ELR (cell line): ENCODE measurements around the gene HOXA7.

ENCODE experiments used
- DNase-seq: peaks from one replicate; pipeline ENCODE4 v3.0.0-alpha.2; 2015; ENCODE audit warnings: low read depth

Gene HOXA7

GRCh38 chr7:27159266-27160144 is 3.0 kb upstream of the HOXA7 start:
- no peak for DNase-seq

- DNase-seq, result no peak
Observed at GRCh38 chr7:27158436-27159265, 2.2 kb upstream of the HOXA7 start.

GRCh38 chr7:27157702-27158431 is 1.4 kb upstream of the HOXA7 start:
- DNase-seq, result no peak

GRCh38 chr7:27156916-27157701 is 634 bp upstream of the HOXA7 start:
- no peak for DNase-seq

GRCh38 chr7:27155816-27156507 is 513 bp downstream of the HOXA7 start:
- peak; percentile 58 for DNase-seq

GRCh38 chr7:27154901-27155815 is 1.3 kb downstream of the HOXA7 start:
- no peak for DNase-seq

- DNase-seq, result no peak
Observed at GRCh38 chr7:27154369-27154768, 2.1 kb downstream of the HOXA7 start.

- DNase-seq, result no peak
Observed at GRCh38 chr7:27153526-27153925, 2.9 kb downstream of the HOXA7 start.

GRCh38 chr7:27152816-27153442 is 3.5 kb downstream of the HOXA7 start:
- no peak for DNase-seq

GRCh38 chr7:27151931-27152815 is 4.3 kb downstream of the HOXA7 start, which contains the start of gene HOXA3:
Gene HOXA3 (minus strand): TSS chr7:27152583. CDS start chr7:27110640, 41,943 bp downstream.
- peak; percentile 85 for DNase-seq

- DNase-seq, result peak; percentile 42
Observed at GRCh38 chr7:27151341-27151930, 5.0 kb downstream of the HOXA7 start.

- peak; percentile 88 for DNase-seq
Observed at GRCh38 chr7:27150568-27151340, 5.7 kb downstream of the HOXA7 start.

GRCh38 chr7:27149842-27150567 is 6.5 kb downstream of the HOXA7 start:
- DNase-seq, result no peak

GRCh38 chr7:27148756-27149641 is 7.5 kb downstream of the HOXA7 start:
- DNase-seq, result no peak

GRCh38 chr7:27148031-27148755 is 8.3 kb downstream of the HOXA7 start:
- DNase-seq, result no peak
